GM18867 (cell line): ENCODE results near the gene REPIN1.

Experiments
- ATAC-seq: cut with Tn5 transposase; IDR thresholded peaks from one replicate; pipeline ENCODE4 v1.9.1; 2021; ENCODE audit warnings: mild to moderate bottlenecking, moderate library complexity; ENCODE audit not compliant: unreplicated experiment

The REPIN1 gene

GRCh38 chr7:150368096-150368883 lies at the start of gene REPIN1:
TSS of gene REPIN1 (plus strand) at chr7:150368822. CDS start at chr7:150369712, 890 bp downstream.
- ATAC-seq, result peak; percentile 66

- ATAC-seq, result no peak
Observed at GRCh38 chr7:150321788-150322113, 46.9 kb upstream of the REPIN1 start.

GRCh38 chr7:150322114-150322832 lies 46.3 kb upstream of the REPIN1 start:
- ATAC-seq, result no peak

DNA sequence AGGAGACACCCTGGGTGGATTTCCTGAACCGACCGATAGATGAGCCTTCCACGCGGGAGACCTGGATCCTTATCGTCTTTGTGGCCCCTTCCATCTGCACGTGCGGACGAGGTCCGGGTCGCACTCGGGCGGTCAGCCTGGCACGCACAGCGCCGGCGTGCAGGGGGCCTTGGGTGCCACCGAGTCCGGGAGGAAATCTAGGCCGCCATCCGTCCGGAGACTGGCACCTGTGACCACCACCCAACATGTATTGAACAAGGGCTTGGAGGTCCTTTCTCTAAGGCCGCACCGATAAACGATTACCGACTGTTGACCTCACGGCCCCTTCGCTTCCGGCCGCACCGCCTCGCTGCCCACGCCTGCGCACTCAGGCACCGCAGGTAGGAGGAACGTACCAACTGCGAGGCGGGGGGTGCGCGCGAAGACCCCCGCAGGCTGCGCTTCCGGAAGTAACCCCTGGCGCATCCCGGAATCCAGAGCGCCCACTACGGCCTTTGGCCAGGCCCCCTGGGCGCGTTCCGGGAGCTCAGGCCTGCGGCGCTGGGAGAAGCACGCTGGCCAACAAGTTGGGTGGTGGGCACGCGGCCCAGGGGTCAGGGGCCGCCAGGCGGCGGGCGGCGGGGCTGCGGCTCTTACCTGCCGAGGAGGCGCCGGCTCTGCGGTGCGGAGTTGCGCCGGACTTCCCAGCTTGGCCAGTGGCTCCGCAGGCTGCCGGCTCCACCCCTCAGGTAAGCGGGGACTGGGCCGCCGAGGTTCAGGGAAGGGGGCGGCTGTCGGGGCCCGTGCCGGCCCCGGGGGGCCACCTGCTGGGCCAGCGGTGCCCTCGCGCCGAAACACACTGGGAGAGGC lies 45.6 kb upstream of the REPIN1 start, which contains the start of the genes ACTR3C and LRRC61:
Gene ACTR3C, minus strand, starts transcription at position 713 of the 849 bp plus-strand sequence. CDS start 28,249 bp downstream, outside the sequence.
Gene LRRC61, plus strand, starts transcription at position 523 of the 849 bp plus-strand sequence. CDS start 13,507 bp downstream, outside the sequence.
- ATAC-seq, result peak; percentile 64

GRCh38 chr7:150323682-150324372 lies 44.8 kb upstream of the REPIN1 start:
- peak; percentile 25 for ATAC-seq

DNA sequence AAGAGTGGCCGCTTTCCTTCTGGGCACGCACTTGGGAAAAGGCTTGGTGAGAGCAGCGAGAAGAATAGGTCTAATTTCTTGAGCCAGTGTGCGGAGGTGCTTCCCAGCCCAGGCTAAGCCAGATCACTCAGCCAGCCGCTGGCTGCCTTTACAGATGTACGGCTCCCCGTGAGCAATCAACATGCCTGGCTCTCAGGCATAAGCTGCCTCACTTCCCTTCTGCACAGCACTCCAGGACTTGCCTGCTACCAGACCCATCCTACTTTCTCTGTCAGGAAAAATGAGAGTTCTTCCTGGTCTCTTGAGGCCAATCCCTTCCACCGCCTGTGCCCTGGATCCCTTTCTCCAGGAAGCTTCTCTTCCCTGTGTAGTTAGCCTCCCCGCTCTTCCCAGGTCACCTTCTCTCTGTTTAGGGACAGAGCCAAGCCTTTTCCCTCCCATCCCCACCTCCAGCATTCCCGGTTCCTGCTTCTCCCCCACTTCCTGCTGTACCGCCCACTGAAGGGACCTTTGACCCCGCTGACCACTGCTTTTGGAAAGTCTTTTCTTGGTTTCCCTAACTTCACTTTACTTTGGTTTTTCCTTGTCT lies 44.2 kb upstream of the REPIN1 start:
- no peak for ATAC-seq

GRCh38 chr7:150325110-150325611 lies 43.5 kb upstream of the REPIN1 start:
- ATAC-seq, result no peak

DNA sequence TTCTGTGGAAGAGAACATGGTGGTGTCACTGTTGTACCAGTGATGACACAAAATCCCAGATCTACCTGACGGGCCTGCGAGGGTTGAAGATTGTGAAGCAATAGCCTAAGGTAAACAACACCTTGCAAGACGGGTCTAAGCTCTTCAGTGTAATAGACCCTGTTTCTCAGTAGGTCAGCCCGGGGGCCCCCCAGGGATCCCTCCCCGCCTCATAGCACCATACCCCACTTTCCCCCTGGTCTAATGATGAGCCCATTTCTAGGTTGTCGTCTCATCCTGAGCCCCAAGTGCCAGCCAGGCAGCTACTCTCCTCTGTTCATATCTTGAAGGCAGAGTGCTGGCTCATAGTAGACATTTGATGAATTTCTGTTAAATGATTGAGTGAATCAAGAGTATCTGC lies 42.7 kb upstream of the REPIN1 start:
- ATAC-seq, result no peak

DNA sequence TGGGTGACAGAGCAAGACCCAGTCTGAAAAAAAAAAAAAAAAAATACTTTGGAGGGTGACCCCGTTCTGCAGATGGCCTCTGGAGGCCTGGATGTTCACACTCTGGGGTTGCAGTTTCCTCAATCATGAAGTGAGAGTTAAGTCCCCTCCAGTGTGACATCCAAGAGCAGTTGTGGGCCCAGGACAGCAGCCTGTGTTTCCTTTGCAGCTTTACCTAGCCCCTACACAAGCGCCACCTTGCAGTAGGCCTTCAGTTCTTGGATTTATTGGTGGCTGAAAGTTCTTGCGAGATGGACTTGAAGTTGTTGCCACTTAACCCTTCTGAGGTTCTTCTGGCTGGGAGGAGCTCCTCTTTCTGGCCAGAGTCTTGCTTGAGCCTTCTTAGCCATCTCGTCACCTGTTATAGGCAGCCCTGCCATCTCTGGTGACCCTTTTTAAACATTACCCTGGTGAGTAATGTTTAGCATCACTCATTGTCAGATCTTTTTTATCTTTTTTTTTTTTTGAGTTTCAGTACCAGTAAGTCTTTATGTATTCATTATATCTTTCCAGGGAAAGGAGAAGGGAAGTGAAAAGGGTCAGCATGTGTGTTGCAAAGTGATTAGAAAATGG lies 41.9 kb upstream of the REPIN1 start:
- no peak for ATAC-seq

DNA sequence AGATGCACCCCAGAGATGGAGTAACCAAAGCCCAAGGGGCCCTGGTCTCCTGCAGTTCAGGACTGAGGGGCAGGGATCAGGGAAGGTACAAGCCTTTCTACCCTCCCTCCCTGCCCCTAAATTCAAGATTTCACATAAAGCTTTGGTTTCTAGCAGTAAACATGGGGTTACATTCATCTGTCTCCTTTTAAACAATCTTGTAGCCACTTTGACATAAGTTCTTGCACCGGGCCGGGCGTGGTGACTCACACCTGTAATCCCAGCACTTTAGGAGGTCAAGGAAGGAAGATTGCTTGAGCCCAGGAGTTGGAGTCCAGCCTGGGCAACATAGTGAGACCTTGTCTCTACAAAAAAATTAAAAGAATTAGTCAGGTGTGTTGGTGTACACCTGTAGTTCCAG lies 41.3 kb upstream of the REPIN1 start:
- no peak for ATAC-seq

DNA sequence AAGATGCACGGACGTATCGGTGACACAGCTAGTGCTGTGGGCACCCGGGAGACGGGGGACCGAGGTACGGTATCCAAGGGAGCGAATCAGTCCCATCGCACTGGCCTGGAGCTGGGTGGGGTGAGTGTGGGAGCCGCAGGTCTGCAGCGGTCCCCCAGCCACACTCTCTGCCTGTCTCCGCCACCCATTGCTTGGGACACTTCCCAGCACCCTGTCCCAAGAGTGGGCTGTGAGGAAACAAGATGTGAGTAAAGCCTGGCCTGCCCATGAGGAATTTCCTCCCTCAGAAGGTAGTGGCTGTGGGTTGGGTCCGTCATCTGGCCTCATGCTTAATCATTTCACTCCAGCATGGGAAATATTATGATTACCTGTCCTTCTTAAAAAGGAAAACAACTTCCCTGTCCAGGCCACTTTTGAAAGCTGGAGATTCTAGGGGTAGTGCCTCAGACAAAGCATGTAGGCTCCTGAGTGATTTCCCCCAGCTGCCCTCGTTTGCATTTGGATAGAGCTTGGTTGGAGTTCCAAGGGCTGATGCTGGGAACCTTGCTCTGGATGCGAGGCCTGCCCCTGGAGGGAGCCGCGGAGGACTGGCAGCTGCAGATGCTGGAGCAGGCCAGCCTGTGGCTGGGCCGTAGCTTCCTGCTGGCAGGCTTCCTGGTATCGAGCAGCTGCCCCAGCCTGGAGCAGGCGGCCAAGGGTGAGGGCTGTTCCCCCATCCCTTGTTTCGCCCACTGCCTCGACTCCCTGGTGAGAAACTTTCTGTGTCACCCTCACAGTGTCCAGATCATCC lies 39.1 kb upstream of the REPIN1 start:
- ATAC-seq, result no peak

DNA sequence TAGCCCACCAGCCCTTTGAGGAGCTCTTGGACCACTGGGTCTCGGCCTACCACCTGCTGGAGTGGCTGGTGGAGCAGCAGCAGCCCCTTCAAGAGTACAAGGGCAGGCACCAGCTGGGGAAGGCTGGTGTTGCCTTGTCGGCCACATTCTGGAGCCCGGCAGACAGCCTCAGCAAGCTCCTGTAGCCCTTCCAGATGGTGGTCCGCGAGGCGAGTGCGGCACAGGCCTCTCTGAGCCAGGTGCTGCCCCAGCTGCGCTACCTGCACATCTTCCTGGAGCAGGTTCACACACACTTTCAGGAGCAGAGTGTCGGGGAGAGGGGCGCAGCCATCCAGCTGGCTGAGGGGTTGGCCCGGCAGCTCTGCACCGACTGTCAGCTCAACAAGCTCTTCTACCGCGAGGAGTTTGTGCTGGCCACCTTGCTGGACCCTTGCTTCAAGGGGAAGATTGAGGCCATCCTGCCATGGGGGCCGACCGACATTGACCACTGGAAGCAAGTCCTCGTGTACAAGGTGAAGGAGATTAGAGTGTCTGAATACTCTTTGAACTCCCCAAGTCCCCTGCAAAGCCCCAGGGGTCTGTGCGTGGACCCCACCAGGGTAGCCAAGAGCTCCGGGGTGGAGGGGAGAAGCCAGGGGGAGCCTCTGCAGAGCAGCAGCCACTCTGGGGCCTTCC lies 38.3 kb upstream of the REPIN1 start:
- ATAC-seq, result no peak

GRCh38 chr7:150332852-150333635 lies 35.6 kb upstream of the REPIN1 start:
- ATAC-seq, result no peak

DNA sequence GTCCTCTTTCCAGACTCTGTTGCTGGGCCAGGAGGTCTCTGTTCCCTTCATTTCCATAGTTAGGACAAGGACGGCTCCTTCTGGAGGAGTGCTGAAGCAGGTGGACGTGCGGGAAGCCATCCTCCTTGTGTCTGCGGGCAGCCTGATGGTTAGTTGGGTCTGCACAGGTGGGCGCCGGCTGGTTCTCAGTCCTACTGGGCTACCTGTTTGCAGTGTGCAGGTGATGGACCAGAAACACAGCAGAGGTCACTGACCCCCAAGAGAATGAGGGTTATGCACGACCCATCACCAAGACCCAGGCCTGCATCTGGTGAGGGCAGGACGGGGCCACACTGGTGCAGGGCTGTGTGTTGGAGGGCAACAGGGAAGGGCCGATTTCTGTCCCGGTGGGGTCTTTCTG lies 35.0 kb upstream of the REPIN1 start:
- no peak for ATAC-seq

- ATAC-seq, result no peak
Observed at GRCh38 chr7:150334108-150334507, 34.5 kb upstream of the REPIN1 start.

DNA sequence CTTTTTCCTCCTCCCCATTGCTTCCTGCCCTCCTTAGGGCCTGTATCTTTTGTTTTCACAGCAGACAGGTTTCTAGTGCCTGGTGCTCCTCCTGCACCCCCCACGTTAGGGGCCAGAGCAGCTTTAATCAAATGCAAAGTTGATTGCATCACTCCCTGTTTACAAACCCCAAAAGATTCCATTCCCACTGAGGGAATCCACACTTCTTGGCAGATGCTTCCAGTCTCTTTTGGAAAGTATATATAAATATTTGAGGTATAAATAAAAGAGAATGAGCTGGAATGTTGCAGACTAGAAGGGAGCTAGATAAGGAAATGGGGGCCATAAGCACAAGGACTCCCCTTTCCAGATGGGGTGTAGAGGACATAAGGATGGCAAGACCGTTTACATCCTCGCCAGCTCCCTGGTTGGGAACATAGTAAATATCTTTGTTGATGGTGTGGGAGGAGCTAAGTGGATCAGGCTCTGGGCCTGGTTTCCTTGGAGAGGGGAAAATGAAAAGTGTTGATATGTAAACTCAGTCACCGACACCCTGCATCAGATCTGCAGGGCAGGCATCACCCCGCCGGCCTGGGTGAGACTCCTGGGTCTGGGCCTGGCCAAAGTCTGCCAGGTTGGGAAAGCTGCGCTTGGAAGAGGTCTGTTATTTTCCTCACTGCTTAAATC lies 33.4 kb upstream of the REPIN1 start:
- ATAC-seq, result no peak

GRCh38 chr7:150335774-150336112 lies 32.9 kb upstream of the REPIN1 start:
- no peak for ATAC-seq
